ENCODE results near the gene LSG1.

The LSG1 gene

DNA sequence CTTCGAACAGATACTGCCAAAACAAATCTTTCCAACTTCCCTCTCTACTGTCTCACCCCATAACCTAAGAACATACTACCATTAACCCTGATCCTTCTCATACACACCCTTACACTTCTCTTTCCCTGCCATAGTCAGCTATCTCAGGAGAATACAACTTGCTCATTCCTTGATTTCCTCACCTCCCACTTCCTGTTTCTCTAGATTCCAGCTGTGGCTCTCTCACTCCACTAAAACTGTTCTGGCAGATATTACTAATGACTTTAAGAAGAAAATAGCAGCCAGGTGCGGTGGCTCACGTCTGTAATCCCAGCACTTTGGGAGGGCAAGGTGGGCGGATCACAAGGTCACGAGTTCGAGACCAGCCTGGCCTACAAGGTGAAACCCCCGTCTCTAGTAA, 4.6 kb downstream of the LSG1 start:
- peaks cover 7% of the 10 kb centered on the region; the same call in 1 of the 2 replicates for H4K20me1 ChIP-seq (ENCODE audit: control insufficient read depth, insufficient read depth, low read depth, low read length)
- no peaks in the 10 kb centered on the region for H3K27me3 ChIP-seq (ENCODE audit: control insufficient read depth, low read length)
- H3K79me2 ChIP-seq (ENCODE audit: control insufficient read depth, low read length), result peaks cover 48% of the 10 kb centered on the region
- H3K27ac ChIP-seq (ENCODE audit: low read depth, low read length), result no peak overlapping the region
- peaks cover 63% of the 10 kb centered on the region for H3K36me3 ChIP-seq (ENCODE audit: control insufficient read depth, low read length)
- no peak overlapping the region for H3K4me2 ChIP-seq (ENCODE audit: low read length)
- H3K9me2 ChIP-seq (replicated peaks; ENCODE audit: control insufficient read depth, low read length), result no peaks in the 10 kb centered on the region
- no peaks in the 10 kb centered on the region for H3F3A ChIP-seq (ENCODE audit: control insufficient read depth, insufficient read depth)
- TF ChIP-seq, protein P1, sequence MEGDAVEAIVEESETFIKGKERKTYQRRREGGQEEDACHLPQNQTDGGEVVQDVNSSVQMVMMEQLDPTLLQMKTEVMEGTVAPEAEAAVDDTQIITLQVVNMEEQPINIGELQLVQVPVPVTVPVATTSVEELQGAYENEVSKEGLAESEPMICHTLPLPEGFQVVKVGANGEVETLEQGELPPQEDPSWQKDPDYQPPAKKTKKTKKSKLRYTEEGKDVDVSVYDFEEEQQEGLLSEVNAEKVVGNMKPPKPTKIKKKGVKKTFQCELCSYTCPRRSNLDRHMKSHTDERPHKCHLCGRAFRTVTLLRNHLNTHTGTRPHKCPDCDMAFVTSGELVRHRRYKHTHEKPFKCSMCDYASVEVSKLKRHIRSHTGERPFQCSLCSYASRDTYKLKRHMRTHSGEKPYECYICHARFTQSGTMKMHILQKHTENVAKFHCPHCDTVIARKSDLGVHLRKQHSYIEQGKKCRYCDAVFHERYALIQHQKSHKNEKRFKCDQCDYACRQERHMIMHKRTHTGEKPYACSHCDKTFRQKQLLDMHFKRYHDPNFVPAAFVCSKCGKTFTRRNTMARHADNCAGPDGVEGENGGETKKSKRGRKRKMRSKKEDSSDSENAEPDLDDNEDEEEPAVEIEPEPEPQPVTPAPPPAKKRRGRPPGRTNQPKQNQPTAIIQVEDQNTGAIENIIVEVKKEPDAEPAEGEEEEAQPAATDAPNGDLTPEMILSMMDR (IDR thresholded peaks at IDR 0.05; ENCODE audit: low read depth, low read length, poor library complexity, severe bottlenecking), result no peak
- no peak overlapping the region for H3K4me3 ChIP-seq (ENCODE audit: low read length)
- H3K9me3 ChIP-seq (ENCODE audit: control insufficient read depth, insufficient read depth, low read length), result no peaks in the 10 kb centered on the region
- H3K4me1 ChIP-seq (ENCODE audit: control insufficient read depth, low read length), result peaks cover 17% of the 10 kb centered on the region

- peaks cover 3% of the 10 kb centered on the region; the same call in 1 of the 2 replicates for H4K20me1 ChIP-seq (ENCODE audit: control insufficient read depth, insufficient read depth, low read depth, low read length)
- H3K4me1 ChIP-seq (ENCODE audit: control insufficient read depth, low read length), result peaks cover 1% of the 10 kb centered on the region; the same call in 1 of the 2 replicates
- no peaks in the 10 kb centered on the region for H3K27me3 ChIP-seq (ENCODE audit: control insufficient read depth, low read length)
- H3K79me2 ChIP-seq (ENCODE audit: control insufficient read depth, low read length), result peaks cover 25% of the 10 kb centered on the region
- no peak overlapping the region for H3K4me3 ChIP-seq (ENCODE audit: low read length)
- no peak overlapping the region for H3K27ac ChIP-seq (ENCODE audit: low read depth, low read length)
- no peaks in the 10 kb centered on the region for H3K9me2 ChIP-seq (replicated peaks; ENCODE audit: control insufficient read depth, low read length)
- H3F3A ChIP-seq (ENCODE audit: control insufficient read depth, insufficient read depth), result no peaks in the 10 kb centered on the region
- no peak for TF ChIP-seq EZH2phosphoT487 (IDR thresholded peaks at IDR 0.05; ENCODE audit: borderline replicate concordance, low read length)
- TF ChIP-seq, protein P1 (IDR thresholded peaks at IDR 0.05; ENCODE audit: low read depth, low read length, poor library complexity, severe bottlenecking), result no peak
- H3K9me3 ChIP-seq (ENCODE audit: control insufficient read depth, insufficient read depth, low read length), result no peaks in the 10 kb centered on the region
- H3K4me2 ChIP-seq (ENCODE audit: low read length), result no peak overlapping the region
- H3K36me3 ChIP-seq (ENCODE audit: control insufficient read depth, low read length), result peaks cover 79% of the 10 kb centered on the region
Observed at GRCh38 chr3:194664857-194665256, 7.1 kb downstream of the LSG1 start.

- no peak for TF ChIP-seq EZH2phosphoT487 (IDR thresholded peaks at IDR 0.05; ENCODE audit: borderline replicate concordance, low read length)
- TF ChIP-seq, protein P1 (IDR thresholded peaks at IDR 0.05; ENCODE audit: low read depth, low read length, poor library complexity, severe bottlenecking), result no peak
- Histone ChIP-seq H4K20me1 (ENCODE audit: control insufficient read depth, insufficient read depth, low read depth, low read length) (peaks cover 3% of the 10 kb centered on the region; the same call in 1 of the 2 replicates), H3K9me3 (ENCODE audit: control insufficient read depth, insufficient read depth, low read length) (no peaks in the 10 kb centered on the region), H3K79me2 (ENCODE audit: control insufficient read depth, low read length) (0 out of 2 replicates have a peak, but pooled peaks cover 2% of the 10 kb centered on the region), H3F3A (ENCODE audit: control insufficient read depth, insufficient read depth) (no peaks in the 10 kb centered on the region), H3K4me2 (ENCODE audit: low read length) (no peak overlapping the region), H3K9me2 (replicated peaks; ENCODE audit: control insufficient read depth, low read length) (no peaks in the 10 kb centered on the region), H3K4me1 (ENCODE audit: control insufficient read depth, low read length) (no peaks in the 10 kb centered on the region), H3K27ac (ENCODE audit: low read depth, low read length) (no peak overlapping the region), H3K4me3 (ENCODE audit: low read length) (no peak overlapping the region), H3K36me3 (ENCODE audit: control insufficient read depth, low read length) (peaks cover 84% of the 10 kb centered on the region), H3K27me3 (ENCODE audit: control insufficient read depth, low read length) (no peaks in the 10 kb centered on the region)
Observed at GRCh38 chr3:194661946-194662345, 10.0 kb downstream of the LSG1 start.

All from DOHH2 (cell line).